Suppressor macrophage treated with lipopolysaccharide for 4 hours (primary cell): ENCODE measurements around the gene PCDH9.

Experiments used
- DNase-seq: peaks from one replicate; pipeline ENCODE4 v3.0.0-alpha.2; 2020

The PCDH9 gene, protein sequence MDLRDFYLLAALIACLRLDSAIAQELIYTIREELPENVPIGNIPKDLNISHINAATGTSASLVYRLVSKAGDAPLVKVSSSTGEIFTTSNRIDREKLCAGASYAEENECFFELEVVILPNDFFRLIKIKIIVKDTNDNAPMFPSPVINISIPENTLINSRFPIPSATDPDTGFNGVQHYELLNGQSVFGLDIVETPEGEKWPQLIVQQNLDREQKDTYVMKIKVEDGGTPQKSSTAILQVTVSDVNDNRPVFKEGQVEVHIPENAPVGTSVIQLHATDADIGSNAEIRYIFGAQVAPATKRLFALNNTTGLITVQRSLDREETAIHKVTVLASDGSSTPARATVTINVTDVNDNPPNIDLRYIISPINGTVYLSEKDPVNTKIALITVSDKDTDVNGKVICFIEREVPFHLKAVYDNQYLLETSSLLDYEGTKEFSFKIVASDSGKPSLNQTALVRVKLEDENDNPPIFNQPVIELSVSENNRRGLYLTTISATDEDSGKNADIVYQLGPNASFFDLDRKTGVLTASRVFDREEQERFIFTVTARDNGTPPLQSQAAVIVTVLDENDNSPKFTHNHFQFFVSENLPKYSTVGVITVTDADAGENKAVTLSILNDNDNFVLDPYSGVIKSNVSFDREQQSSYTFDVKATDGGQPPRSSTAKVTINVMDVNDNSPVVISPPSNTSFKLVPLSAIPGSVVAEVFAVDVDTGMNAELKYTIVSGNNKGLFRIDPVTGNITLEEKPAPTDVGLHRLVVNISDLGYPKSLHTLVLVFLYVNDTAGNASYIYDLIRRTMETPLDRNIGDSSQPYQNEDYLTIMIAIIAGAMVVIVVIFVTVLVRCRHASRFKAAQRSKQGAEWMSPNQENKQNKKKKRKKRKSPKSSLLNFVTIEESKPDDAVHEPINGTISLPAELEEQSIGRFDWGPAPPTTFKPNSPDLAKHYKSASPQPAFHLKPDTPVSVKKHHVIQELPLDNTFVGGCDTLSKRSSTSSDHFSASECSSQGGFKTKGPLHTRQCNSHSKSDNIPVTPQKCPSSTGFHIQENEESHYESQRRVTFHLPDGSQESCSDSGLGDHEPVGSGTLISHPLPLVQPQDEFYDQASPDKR (N-terminal part only)

DNA sequence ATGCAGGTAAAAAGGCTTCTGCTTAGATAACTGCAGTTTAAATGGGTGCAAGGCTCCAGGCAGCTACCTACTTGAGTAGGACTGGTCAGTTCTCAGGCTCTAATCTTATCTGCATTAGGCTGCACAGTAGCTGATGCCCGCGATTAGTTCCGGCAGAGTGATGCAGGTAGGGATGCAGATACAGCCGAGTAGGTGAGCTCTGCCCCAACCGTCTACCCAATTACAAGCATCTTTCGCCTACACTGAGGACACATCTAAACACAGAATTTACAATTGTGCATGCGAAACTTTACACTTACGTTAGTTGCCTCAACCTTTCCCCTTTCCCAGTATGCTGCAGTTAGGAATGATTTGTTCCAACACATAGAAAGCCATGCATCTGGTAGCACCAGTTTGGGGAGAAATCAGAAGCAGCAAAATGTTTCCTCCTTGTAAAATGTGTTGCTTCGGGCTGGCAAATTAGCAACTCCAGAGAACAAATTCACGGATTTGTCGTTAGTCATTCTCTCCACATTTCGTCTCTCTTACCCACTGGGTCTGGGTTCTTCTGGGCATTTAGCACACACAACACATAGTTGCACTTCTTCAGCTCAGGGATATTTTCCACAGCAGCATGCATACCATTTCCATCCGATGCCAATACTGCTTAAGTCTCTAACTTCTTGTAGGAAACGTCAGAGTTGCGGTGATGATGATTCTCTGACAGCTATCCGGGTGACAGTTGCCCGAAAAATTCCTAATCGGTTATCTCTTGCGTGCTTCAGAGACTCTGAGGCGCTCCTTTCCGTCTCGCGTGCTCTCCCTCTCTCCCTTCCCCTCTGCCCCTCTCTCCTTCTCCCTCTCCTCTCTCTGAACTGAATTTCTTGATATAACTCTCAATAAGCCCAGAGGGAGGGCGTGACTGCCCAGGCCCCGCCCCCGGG lies at the start of gene PCDH9:
PCDH9 (minus strand) TSS at position 856 of the 923 bp plus-strand sequence. CDS start 1,896 bp downstream, outside the sequence.
- no peak for DNase-seq

- DNase-seq: no peak
These were observed 48.1 kb upstream of the PCDH9 start for GRCh38 chr13:67278235-67278634.

DNA sequence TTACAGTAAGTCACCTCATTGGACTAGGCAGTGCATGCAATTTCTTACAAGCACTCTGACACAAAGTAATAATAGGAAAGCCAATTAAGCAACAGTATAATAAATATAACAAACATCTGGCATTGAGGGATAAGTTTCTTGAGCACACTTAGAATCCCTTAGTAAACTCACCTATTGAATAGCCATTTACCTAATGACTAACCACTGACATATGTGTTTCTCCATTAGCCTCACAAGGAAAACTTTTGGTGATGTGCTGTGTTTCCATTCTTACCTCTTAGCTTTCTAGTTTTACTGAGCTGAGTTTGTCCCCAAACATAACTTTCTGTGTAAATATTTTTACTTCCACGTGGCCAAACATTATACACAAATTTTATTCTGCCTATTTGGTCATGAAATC lies 47.4 kb upstream of the PCDH9 start:
- DNase-seq: no peak

DNA sequence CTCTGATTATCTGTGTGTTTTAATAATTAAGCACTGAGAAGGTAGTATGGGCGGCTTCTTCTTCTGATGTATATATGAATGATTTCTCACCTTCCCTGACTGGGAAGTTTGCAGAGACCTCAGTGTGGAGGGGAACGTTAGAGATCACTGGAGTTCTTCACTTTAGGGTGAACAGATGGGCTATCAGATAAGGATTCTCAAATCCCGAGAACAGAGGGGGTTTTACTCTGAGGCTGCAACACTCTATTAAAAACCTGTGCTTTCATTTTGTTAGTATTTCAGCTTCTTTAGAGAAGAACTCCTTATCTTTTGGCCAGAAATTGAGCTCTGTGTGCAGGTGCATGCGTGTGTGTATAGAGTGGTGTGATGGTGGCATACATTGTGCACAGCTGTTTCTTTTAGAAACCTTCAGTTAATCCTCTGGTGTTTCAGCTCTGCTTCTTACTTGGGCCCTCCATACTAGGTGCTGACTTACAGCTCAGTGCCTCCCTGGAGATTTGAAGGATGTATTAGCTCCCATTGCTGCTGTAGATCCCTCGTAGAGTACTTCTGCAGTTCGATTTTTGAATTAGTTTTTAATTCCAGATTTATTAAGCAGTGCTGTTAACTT lies 45.3 kb upstream of the PCDH9 start:
- DNase-seq: no peak

GRCh38 chr13:67273001-67273400 lies 42.9 kb upstream of the PCDH9 start:
- peak; percentile 12 for DNase-seq

DNA sequence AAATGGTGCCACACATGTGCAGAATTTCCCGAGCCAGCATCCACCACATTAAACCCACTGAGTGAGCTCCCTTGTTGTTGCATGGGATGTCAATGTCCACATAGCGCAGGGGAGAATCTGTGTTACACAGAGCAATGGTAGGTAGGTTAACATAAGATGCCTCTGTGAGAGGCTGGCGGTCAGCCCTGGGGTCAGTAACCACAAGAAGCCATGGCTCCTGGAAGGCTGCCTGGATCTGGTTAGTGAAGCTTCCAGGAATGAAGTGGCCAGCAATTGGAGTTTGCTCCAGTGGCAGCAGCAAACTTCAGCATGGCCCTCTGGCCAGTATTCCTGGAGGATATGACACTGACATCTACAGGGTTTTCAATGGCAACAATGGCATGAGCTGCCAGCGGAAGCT lies 37.0 kb upstream of the PCDH9 start:
- no peak for DNase-seq

- no peak for DNase-seq
These were observed 29.1 kb upstream of the PCDH9 start for GRCh38 chr13:67259208-67259607.

DNA sequence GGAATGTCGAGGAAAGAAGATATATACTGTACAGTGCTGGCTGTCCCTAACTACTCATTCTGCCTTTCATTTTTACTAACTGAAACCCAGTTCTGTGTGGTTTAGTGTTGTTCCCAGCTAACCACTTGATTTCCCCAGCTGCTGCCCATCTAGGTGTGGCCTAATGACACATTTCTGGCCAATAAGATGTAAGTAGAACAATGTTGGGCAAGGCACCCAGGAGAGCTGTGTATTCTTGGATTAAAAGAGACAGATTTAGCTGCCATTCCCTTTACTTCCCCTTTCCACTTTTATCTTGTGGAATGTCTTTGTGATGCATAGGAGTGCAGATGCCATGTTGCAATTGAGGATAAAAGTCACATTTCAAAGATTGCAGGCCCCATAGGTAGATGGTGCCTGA lies 28.3 kb upstream of the PCDH9 start:
- DNase-seq: no peak

GRCh38 chr13:67238861-67239260 lies 8.7 kb upstream of the PCDH9 start:
- no peak for DNase-seq

- DNase-seq: peak; percentile 55
These were observed 8.2 kb upstream of the PCDH9 start for GRCh38 chr13:67238277-67238859.

- DNase-seq: no peak
These were observed 5.1 kb upstream of the PCDH9 start for GRCh38 chr13:67235265-67235664.

DNA sequence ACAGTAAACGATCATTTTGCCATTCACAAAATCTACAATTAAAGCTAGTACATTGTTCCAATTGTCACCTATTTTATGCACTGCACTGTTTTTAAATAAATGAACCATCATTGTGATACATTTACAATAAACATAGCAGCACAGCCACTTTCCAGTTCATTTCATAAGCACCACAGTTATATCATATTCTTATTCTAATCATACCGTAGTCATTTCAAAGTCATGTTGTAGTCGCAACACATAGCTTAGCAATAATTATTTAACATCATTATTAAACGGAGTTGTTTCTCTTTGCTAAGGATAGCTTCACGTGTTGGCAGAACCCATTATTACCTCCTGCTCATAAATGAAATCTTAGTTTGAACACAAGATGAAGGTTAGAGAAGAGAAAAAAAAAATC lies 2.2 kb upstream of the PCDH9 start:
- no peak for DNase-seq

GRCh38 chr13:67231289-67232000 lies 1.3 kb upstream of the PCDH9 start:
- no peak for DNase-seq

- DNase-seq: peak; percentile 93
These were observed 510 bp upstream of the PCDH9 start for GRCh38 chr13:67230404-67231288.

- DNase-seq: no peak
These were observed 1.2 kb downstream of the PCDH9 start for GRCh38 chr13:67228916-67229315.

DNA sequence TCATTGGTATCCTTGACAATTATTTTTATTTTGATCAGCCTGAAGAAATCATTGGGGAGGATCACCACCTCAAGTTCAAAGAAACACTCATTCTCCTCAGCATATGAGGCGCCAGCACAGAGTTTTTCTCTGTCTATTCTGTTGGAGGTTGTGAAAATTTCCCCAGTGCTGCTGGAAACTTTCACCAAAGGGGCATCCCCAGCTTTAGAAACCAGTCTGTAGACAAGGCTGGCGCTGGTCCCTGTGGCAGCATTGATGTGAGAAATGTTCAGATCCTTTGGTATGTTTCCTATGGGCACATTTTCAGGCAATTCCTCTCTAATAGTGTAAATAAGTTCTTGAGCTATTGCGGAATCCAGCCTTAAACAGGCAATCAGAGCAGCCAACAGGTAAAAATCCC lies 2.1 kb downstream of the PCDH9 start:
- no peak for DNase-seq

GRCh38 chr13:67227131-67227983 lies 2.8 kb downstream of the PCDH9 start:
- no peak for DNase-seq

DNA sequence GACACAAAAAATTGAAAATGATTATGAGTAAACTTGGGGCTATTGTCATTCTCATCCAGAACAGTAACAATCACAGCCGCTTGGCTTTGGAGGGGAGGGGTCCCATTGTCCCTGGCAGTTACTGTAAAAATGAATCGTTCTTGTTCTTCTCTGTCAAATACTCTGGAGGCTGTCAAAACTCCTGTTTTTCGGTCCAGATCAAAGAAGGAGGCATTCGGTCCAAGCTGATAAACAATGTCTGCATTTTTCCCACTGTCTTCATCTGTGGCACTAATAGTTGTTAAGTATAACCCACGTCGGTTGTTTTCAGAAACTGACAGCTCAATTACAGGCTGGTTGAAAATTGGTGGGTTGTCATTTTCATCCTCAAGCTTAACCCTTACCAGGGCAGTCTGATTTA lies 3.4 kb downstream of the PCDH9 start:
- DNase-seq: no peak
